Measurements from ENCODE around the gene C2CD2.

Gene C2CD2

DNA sequence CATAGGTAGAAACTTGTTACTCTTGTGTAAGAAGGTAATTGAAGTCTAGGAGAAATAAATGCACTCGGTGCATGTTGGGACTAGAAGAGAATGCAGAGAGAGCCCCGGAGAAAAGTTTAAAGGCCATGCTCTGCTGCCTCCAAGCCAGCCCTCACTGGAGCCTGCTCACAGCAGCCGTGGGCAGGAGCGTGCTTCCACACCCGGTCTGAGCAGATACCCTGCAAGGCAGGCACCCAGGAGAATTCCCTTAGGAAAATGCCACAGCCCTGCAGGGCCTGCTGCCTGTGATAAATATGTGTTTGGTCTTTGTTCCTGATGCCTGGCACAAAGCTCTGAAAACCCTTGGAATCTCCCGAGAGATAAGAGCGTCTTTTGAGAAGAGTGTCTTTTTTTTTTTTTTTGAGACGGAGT, 22.8 kb downstream of the C2CD2 start:
- Mint-ChIP-seq H3K4me3 (no peak overlapping the region), H3K27ac (peak overlapping the region; percentile 87), H3K36me3 (ENCODE audit: low read depth) (peaks cover 9% of the 10 kb centered on the region), H3K4me1 (peaks cover 44% of the 10 kb centered on the region), H3K9me3 (no peaks in the 10 kb centered on the region), H3K27me3 (ENCODE audit: low read depth, poor library complexity) (peaks cover 3% of the 10 kb centered on the region)
- no peak for DNase-seq
- TF ChIP-seq, protein P1, sequence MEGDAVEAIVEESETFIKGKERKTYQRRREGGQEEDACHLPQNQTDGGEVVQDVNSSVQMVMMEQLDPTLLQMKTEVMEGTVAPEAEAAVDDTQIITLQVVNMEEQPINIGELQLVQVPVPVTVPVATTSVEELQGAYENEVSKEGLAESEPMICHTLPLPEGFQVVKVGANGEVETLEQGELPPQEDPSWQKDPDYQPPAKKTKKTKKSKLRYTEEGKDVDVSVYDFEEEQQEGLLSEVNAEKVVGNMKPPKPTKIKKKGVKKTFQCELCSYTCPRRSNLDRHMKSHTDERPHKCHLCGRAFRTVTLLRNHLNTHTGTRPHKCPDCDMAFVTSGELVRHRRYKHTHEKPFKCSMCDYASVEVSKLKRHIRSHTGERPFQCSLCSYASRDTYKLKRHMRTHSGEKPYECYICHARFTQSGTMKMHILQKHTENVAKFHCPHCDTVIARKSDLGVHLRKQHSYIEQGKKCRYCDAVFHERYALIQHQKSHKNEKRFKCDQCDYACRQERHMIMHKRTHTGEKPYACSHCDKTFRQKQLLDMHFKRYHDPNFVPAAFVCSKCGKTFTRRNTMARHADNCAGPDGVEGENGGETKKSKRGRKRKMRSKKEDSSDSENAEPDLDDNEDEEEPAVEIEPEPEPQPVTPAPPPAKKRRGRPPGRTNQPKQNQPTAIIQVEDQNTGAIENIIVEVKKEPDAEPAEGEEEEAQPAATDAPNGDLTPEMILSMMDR (IDR thresholded peaks at IDR 0.05): no peak

DNA sequence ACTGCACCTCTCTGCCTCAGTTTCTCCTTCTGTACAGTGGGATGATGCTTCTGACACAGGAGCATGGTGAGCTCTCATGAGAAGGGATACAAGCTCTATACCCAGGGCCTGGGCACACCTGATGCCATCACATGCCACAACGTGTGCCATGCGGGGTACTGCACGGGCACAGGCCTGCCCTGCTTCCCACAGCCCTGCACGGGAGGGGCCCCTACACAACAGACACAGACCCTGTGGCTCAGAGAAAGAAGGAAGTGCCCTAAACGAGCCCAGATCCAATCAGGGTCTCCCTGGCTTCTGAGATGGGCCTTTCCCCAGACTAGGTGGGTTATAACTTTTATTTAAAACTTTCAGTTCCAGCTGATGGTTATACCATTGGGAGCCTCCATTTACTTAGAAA, 24.6 kb downstream of the C2CD2 start:
- DNase-seq: no peak
- TF ChIP-seq, protein P1 (IDR thresholded peaks at IDR 0.05): no peak
- peaks cover 49% of the 10 kb centered on the region for H3K4me1 Mint-ChIP-seq
- no peak overlapping the region for H3K27ac Mint-ChIP-seq
- peaks cover under 1% of the 10 kb centered on the region for H3K36me3 Mint-ChIP-seq (ENCODE audit: low read depth)
- peaks cover 3% of the 10 kb centered on the region for H3K27me3 Mint-ChIP-seq (ENCODE audit: low read depth, poor library complexity)
- no peaks in the 10 kb centered on the region for H3K9me3 Mint-ChIP-seq
- no peak overlapping the region for H3K4me3 Mint-ChIP-seq

DNA sequence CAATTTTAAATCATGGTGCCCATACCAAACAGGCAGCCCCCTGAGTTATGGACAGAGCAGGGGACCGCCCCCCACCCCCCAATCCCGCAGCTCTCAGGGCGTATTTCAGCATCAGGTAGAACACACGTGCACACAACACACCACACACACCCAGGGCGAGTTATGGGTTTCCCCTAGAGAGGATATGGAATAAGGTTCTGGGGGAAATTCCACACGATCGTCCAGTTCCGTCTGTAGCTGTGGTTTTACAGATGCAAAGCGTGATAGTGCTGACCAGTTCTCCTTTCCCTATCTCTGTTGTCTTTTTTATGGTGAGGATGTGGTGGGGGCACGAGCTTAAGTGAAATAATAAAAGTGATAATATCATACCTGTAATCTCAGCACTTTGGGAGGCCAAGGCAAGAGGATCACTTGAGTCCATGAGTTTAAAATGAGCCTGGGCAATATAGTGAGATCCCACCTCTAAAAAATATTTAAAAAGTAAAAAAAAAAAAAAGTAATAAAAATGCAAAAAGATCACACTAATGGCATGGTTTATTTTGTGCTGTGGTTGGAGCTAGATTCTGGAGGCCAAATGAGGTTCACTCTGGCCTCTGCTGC, 25.1 kb downstream of the C2CD2 start:
- H3K27me3 Mint-ChIP-seq (ENCODE audit: low read depth, poor library complexity): peaks cover 3% of the 10 kb centered on the region
- TF ChIP-seq, protein P1 (IDR thresholded peaks at IDR 0.05): no peak
- H3K36me3 Mint-ChIP-seq (ENCODE audit: low read depth): no peaks in the 10 kb centered on the region
- no peak overlapping the region for H3K4me3 Mint-ChIP-seq
- H3K9me3 Mint-ChIP-seq: no peaks in the 10 kb centered on the region
- DNase-seq: no peak
- H3K4me1 Mint-ChIP-seq: peaks cover 47% of the 10 kb centered on the region
- no peak overlapping the region for H3K27ac Mint-ChIP-seq

DNA sequence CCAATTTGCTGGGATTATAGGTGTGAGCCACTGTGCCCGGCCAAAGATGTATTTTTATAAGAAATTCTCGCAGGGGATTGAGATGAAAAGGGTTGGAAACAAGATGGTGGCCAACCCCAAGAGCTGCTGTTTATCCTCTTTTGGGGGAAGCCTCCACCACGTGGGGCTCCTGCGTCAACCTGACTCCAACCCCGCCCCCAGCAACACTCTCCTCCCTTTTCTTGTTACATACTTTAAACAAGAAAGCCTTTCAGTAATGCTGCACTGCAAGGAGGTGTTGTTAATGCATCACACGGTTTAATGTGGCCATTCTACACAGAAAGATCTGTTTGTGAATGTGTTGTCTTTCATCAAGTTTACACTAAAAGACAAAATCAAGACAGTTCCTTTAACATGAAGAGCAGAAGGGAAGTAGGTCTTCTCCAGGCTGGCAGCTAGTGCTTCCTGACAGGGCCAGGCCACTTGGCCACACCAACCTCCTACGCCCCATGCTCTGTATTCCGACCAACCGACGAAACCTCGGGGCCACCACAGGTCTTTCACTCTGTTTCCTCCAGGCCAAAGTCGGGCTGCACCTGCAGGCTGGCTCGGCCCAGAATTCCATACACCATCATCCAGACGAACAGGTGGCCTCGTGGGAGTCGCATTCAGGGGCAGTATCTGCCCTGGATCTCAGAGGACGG, 25.9 kb downstream of the C2CD2 start:
- no peak overlapping the region for H3K4me3 Mint-ChIP-seq
- peaks cover 3% of the 10 kb centered on the region for H3K27me3 Mint-ChIP-seq (ENCODE audit: low read depth, poor library complexity)
- H3K4me1 Mint-ChIP-seq: peaks cover 39% of the 10 kb centered on the region
- DNase-seq: no peak
- H3K36me3 Mint-ChIP-seq (ENCODE audit: low read depth): no peaks in the 10 kb centered on the region
- TF ChIP-seq, protein P1 (IDR thresholded peaks at IDR 0.05): no peak
- H3K9me3 Mint-ChIP-seq: no peaks in the 10 kb centered on the region
- H3K27ac Mint-ChIP-seq: no peak overlapping the region

DNA sequence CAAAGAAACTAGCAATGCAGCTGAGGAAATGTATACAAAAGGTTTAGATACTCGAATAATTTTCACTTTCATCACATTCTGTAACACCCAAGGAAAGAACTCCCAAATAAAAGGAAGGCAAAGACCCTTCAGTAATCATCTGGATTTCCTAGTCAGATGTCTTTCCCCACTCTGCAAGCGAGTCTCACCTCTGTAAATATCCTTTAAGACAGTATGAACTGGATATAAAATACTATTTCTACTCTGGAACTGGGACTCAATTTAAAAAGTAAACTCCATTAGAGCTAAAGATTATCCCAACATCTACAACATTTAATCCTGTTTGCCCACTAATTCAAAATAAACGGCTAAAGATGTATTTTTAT, 27.0 kb downstream of the C2CD2 start:
- H3K27ac Mint-ChIP-seq: peak overlapping the region; percentile 48
- H3K36me3 Mint-ChIP-seq (ENCODE audit: low read depth): no peaks in the 10 kb centered on the region
- peaks cover 30% of the 10 kb centered on the region for H3K4me1 Mint-ChIP-seq
- no peak for DNase-seq
- TF ChIP-seq, protein P1 (IDR thresholded peaks at IDR 0.05): no peak
- H3K9me3 Mint-ChIP-seq: no peaks in the 10 kb centered on the region
- H3K27me3 Mint-ChIP-seq (ENCODE audit: low read depth, poor library complexity): peaks cover 3% of the 10 kb centered on the region
- no peak overlapping the region for H3K4me3 Mint-ChIP-seq
